ENCODE results near the gene CCDC170. TPM values are rescaled to one million over a fixed set of nuclear protein-coding genes. Genes with fewer than 3 reads are reported as not detected.

CCDC170 gene
- total RNA-seq, 1 experiment from 2014 or later = 0.12 TPM

- Histone ChIP-seq H3K9ac (ENCODE audit: low read length) (no peak overlapping the region), H3K9me2 (ENCODE audit: insufficient read depth) (no peaks in the 10 kb centered on the region), H3K4me3 (replicated peaks in 1 of 2; ENCODE audit: low read depth in 1 of 2, low read length in 2 of 2) (no peak overlapping the region), H3K4me2 (ENCODE audit: low read length) (no peak overlapping the region), H4K20me1 (ENCODE audit: insufficient read depth) (no peaks in the 10 kb centered on the region), H2AFZ (ENCODE audit: low read depth, low read length, poor library complexity, severe bottlenecking) (no peak overlapping the region), H3K79me2 (ENCODE audit: insufficient read depth, low read length) (no peaks in the 10 kb centered on the region), H3K4me1 (ENCODE audit: control insufficient read depth in 1 of 2, insufficient read depth in 2 of 2, low read length in 2 of 2) (no peaks in the 10 kb centered on the region), H3K27me3 (ENCODE audit: insufficient read depth, low read length) (no peaks in the 10 kb centered on the region), H3K27ac (ENCODE audit: low read depth, low read length) (no peak overlapping the region), H3K36me3 (ENCODE audit: control insufficient read depth in 1 of 2, insufficient read depth in 2 of 2, low read length in 2 of 2) (no peaks in the 10 kb centered on the region), H3K9me3 (ENCODE audit: control insufficient read depth in 1 of 2, insufficient read depth in 1 of 2, low read depth in 1 of 2, low read length in 2 of 2) (no peaks in the 10 kb centered on the region)
- ChIA-PET POLR2A (no interaction called here), CTCF (no interaction called here), RAD21 (ENCODE audit: low non-redundant PET in 1 of 2, low total read pairs in 2 of 2, uncharacterized antibody in 2 of 2, unreplicated experiment in 2 of 2) (no interaction called here)
- no peak for ATAC-seq
- TF ChIP-seq YY1 (IDR thresholded peaks at IDR 0.05; ENCODE audit: extremely low read depth, insufficient replicate concordance, low read depth, low read length) (no peak), EZH2phosphoT487 (IDR thresholded peaks at IDR 0.05; ENCODE audit: borderline replicate concordance) (no peak)
- intact Hi-C loops (cut with micrococcal nuclease) = no loop called here
- BruUV-seq (replicated peaks) = no TSS peak
- no peak for DNase-seq (ENCODE audit: low read depth, low spot score)
These were observed 120.8 kb downstream of the CCDC170 start for GRCh38 chr6:151614630-151615029.

DNA sequence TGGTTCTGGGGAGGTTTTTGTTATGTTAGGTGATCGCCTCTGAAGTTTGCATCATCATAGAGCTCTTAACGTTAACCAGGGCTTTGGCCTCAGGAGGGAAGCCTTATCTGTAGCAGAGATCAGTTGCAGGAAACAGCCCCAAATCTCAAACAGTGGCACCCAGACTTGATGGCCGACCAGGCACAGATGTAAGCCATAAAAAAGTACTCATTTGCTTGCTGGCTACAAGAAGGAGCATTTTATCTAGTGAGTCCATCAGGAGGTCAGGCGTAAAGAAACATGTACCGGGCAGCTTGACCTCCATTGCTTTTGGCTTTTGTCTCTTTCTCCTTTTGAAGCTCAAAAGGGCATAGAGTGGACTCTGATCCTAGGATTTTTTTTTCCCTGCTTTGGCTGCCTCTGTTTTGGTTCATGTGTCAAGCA lies 122.3 kb downstream of the CCDC170 start:
- no peak overlapping the region for H3K4me2 ChIP-seq (ENCODE audit: low read length)
- no peak for TF ChIP-seq JUND (IDR thresholded peaks at IDR 0.05)
- TF ChIP-seq ZNF274 (IDR thresholded peaks at IDR 0.05; ENCODE audit: low read depth, low read length) = no peak
- no peak for TF ChIP-seq EZH2phosphoT487 (IDR thresholded peaks at IDR 0.05; ENCODE audit: borderline replicate concordance)
- TF ChIP-seq, protein P1, sequence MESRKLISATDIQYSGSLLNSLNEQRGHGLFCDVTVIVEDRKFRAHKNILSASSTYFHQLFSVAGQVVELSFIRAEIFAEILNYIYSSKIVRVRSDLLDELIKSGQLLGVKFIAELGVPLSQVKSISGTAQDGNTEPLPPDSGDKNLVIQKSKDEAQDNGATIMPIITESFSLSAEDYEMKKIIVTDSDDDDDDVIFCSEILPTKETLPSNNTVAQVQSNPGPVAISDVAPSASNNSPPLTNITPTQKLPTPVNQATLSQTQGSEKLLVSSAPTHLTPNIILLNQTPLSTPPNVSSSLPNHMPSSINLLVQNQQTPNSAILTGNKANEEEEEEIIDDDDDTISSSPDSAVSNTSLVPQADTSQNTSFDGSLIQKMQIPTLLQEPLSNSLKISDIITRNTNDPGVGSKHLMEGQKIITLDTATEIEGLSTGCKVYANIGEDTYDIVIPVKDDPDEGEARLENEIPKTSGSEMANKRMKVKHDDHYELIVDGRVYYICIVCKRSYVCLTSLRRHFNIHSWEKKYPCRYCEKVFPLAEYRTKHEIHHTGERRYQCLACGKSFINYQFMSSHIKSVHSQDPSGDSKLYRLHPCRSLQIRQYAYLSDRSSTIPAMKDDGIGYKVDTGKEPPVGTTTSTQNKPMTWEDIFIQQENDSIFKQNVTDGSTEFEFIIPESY (IDR thresholded peaks at IDR 0.05; ENCODE audit: extremely low read depth, insufficient replicate concordance, low read length) = no peak
- ChIA-PET CTCF (no interaction called here), RAD21 (ENCODE audit: low non-redundant PET in 1 of 2, low total read pairs in 2 of 2, uncharacterized antibody in 2 of 2, unreplicated experiment in 2 of 2) (no interaction called here), POLR2A (interaction anchor here (1.2 kb wide), 1 partner anchor 9 kb away, joined by 3 read pairs; no protein-coding TSS in a partner anchor)
- no peak for DNase-seq (ENCODE audit: low read depth, low spot score)
- H3K4me1 ChIP-seq (ENCODE audit: control insufficient read depth in 1 of 2, insufficient read depth in 2 of 2, low read length in 2 of 2) = no peaks in the 10 kb centered on the region
- no peaks in the 10 kb centered on the region for H3K27me3 ChIP-seq (ENCODE audit: insufficient read depth, low read length)
- no peaks in the 10 kb centered on the region for H4K20me1 ChIP-seq (ENCODE audit: insufficient read depth)
- H3K9me3 ChIP-seq (ENCODE audit: control insufficient read depth in 1 of 2, insufficient read depth in 1 of 2, low read depth in 1 of 2, low read length in 2 of 2) = no peaks in the 10 kb centered on the region
- H3K9ac ChIP-seq (ENCODE audit: low read length) = no peak overlapping the region
- no peak overlapping the region for H3K27ac ChIP-seq (ENCODE audit: low read depth, low read length)
- H2AFZ ChIP-seq (ENCODE audit: low read depth, low read length, poor library complexity, severe bottlenecking) = no peak overlapping the region
- intact Hi-C loops (cut with micrococcal nuclease) = no loop called here
- no peak for ATAC-seq
- BruUV-seq (replicated peaks) = no TSS peak
- H3K36me3 ChIP-seq (ENCODE audit: control insufficient read depth in 1 of 2, insufficient read depth in 2 of 2, low read length in 2 of 2) = no peaks in the 10 kb centered on the region
- H3K79me2 ChIP-seq (ENCODE audit: insufficient read depth, low read length) = no peaks in the 10 kb centered on the region
- H3K9me2 ChIP-seq (ENCODE audit: insufficient read depth) = no peaks in the 10 kb centered on the region
- no peak overlapping the region for H3K4me3 ChIP-seq (replicated peaks in 1 of 2; ENCODE audit: low read depth in 1 of 2, low read length in 2 of 2)
